SW 1271 (cell line): Measurements from ENCODE around the gene XG.
"Not testable (repeated sequence)": the region's sequence is repeated elsewhere in the genome, so short reads cannot be mapped to it uniquely, and the experiment has no call there.

Source experiments
- DNase-seq, 2 experiments: peaks; one replicate each; lab custom pipeline; 2025; lab: John Stamatoyannopoulos, UW

XG gene

GRCh38 chrX:2780472-2781225 lies 28.8 kb downstream of the XG start:
- DNase-seq: not testable (repeated sequence)

- no peak for DNase-seq
Observed at GRCh38 chrX:2781226-2781571, 29.4 kb downstream of the XG start.

GRCh38 chrX:2781698-2782097 lies 29.9 kb downstream of the XG start:
- no peak for DNase-seq

GRCh38 chrX:2782171-2782570 lies 30.3 kb downstream of the XG start:
- no peak for DNase-seq

- DNase-seq: no peak
Observed at GRCh38 chrX:2782778-2783177, 30.9 kb downstream of the XG start.

- no peak for DNase-seq
Observed at GRCh38 chrX:2784026-2784425, 32.2 kb downstream of the XG start.

- DNase-seq: no peak
Observed at GRCh38 chrX:2785538-2785937, 33.7 kb downstream of the XG start.

GRCh38 chrX:2788980-2789379 lies 37.1 kb downstream of the XG start:
- DNase-seq: no peak

- DNase-seq: no peak
Observed at GRCh38 chrX:2789569-2789968, 37.7 kb downstream of the XG start.

- no peak for DNase-seq
Observed at GRCh38 chrX:2793752-2794151, 41.9 kb downstream of the XG start.

- DNase-seq: no peak
Observed at GRCh38 chrX:2794336-2794735, 42.5 kb downstream of the XG start.

- DNase-seq: not testable (repeated sequence)
Observed at GRCh38 chrX:2796808-2797207, 45.0 kb downstream of the XG start.

GRCh38 chrX:2799369-2799768 lies 47.5 kb downstream of the XG start:
- no peak for DNase-seq

- DNase-seq: not testable (repeated sequence)
Observed at GRCh38 chrX:2799980-2800379, 48.1 kb downstream of the XG start.

- DNase-seq: no peak
Observed at GRCh38 chrX:2801223-2801622, 49.4 kb downstream of the XG start.

- not testable (repeated sequence) for DNase-seq
Observed at GRCh38 chrX:2802376-2803090, 50.7 kb downstream of the XG start.

GRCh38 chrX:2803486-2803885 lies 51.6 kb downstream of the XG start:
- not testable (repeated sequence) for DNase-seq

GRCh38 chrX:2804106-2804843 lies 52.4 kb downstream of the XG start:
- DNase-seq: not testable (repeated sequence)

GRCh38 chrX:2804858-2805257 lies 53.0 kb downstream of the XG start:
- DNase-seq: not testable (repeated sequence)

GRCh38 chrX:2811271-2811670 lies 59.4 kb downstream of the XG start:
- no peak for DNase-seq

- DNase-seq: not testable (repeated sequence)
Observed at GRCh38 chrX:2812161-2812907, 60.5 kb downstream of the XG start.

GRCh38 chrX:2817036-2817435 lies 65.2 kb downstream of the XG start:
- no peak for DNase-seq
